WTC11 (cell line): ENCODE data around the gene RSPRY1. TPM values are rescaled to one million over a fixed set of nuclear protein-coding genes. Genes with fewer than 3 reads are reported as not detected.
A peak's percentile ranks its signal among the peaks of the same experiment; 100 is the strongest.

Experiments
- ATAC-seq: fragments of 200-7000 bp; cut with Tn5 transposase; 2 replicates; pipeline ENCODE4 v1.10.0; 2021; ENCODE audit warnings: mild to moderate bottlenecking, moderate library complexity
- CTCF ChIA-PET: fragments of 300-600 bp; sonication (Branson Sonifier 250); formaldehyde crosslinking; loops from one replicate; lab custom pipeline; 2021; ENCODE audit warnings: antibody characterized with exemption; lab: Charles Lee
- POLR2A ChIA-PET: fragments of 350-600 bp; sonication (Branson Sonifier 250); formaldehyde crosslinking; loops from one replicate; lab custom pipeline; 2021; ENCODE audit warnings: antibody characterized with exemption; lab: Charles Lee
- DNase-seq: peaks from one replicate; pipeline ENCODE4 v3.0.0; 2021; ENCODE audit warnings: low spot score
- H3K27ac Mint-ChIP-seq: 2 replicates; pipeline ENCODE4 v1.8.0; 2021; ENCODE audit warnings: mixed read lengths
- H3K27me3 Mint-ChIP-seq: 2 replicates; pipeline ENCODE4 v1.8.0; 2021; ENCODE audit warnings: low read depth, mild to moderate bottlenecking, moderate library complexity, mixed read lengths
- H3K36me3 Mint-ChIP-seq: 2 replicates; pipeline ENCODE4 v1.8.0; 2021; ENCODE audit warnings: mixed read lengths
- H3K4me1 Mint-ChIP-seq: 2 replicates; pipeline ENCODE4 v1.8.0; 2022; ENCODE audit warnings: mixed read lengths
- H3K4me3 Mint-ChIP-seq: 2 replicates; pipeline ENCODE4 v1.8.0; 2021; ENCODE audit warnings: mild to moderate bottlenecking, moderate library complexity, mixed read lengths
- H3K9me3 Mint-ChIP-seq: 2 replicates; pipeline ENCODE4 v1.8.0; 2021; ENCODE audit warnings: mixed read lengths
- AR ChIP-seq: fragments of 250-450 bp; sonication (Bioruptor Pico); IDR thresholded peaks from 2 replicates; pipeline ENCODE4 v1.9.0; 2021; ENCODE audit warnings: mild to moderate bottlenecking
- E2F4 ChIP-seq: sonication (generic); formaldehyde crosslinking; IDR thresholded peaks from 2 replicates; pipeline ENCODE4 v1.8.1; 2022; ENCODE audit warnings: low read depth, mild to moderate bottlenecking, moderate library complexity, missing genetic modification reagents, borderline replicate concordance
- EMX1 ChIP-seq: fragments of 250-450 bp; sonication (Bioruptor Pico); IDR thresholded peaks from 2 replicates; pipeline ENCODE4 v1.8.0; 2021; ENCODE audit warnings: mild to moderate bottlenecking
- FOXJ3 ChIP-seq: sonication (generic); formaldehyde crosslinking; IDR thresholded peaks from 2 replicates; pipeline ENCODE4 v1.9.0; 2021; ENCODE audit warnings: missing genetic modification reagents, mild to moderate bottlenecking, borderline replicate concordance
- GABPB1 ChIP-seq: sonication (generic); formaldehyde crosslinking; IDR thresholded peaks from 2 replicates; pipeline ENCODE4 v1.8.1; 2023; ENCODE audit warnings: mild to moderate bottlenecking, missing genetic modification reagents
- GRHL2 ChIP-seq: fragments of 250-450 bp; sonication (Bioruptor Pico); IDR thresholded peaks from 2 replicates; pipeline ENCODE4 v1.8.0; 2022; ENCODE audit warnings: mild to moderate bottlenecking, moderate library complexity; ENCODE audit not compliant: insufficient replicate concordance, severe bottlenecking
- IRF2 ChIP-seq: sonication (generic); formaldehyde crosslinking; IDR thresholded peaks from 2 replicates; pipeline ENCODE4 v1.8.0; 2022; ENCODE audit warnings: low read depth, missing genetic modification reagents, borderline replicate concordance
- NFATC4 ChIP-seq: fragments of 250-450 bp; sonication (Bioruptor Pico); IDR thresholded peaks from 2 replicates; pipeline ENCODE4 v1.9.0; 2021; ENCODE audit warnings: mild to moderate bottlenecking
- OVOL2 ChIP-seq: fragments of 250-450 bp; sonication (Bioruptor Pico); IDR thresholded peaks from 2 replicates; pipeline ENCODE4 v1.9.0; 2021; ENCODE audit warnings: mild to moderate bottlenecking, borderline replicate concordance
- RELA ChIP-seq: sonication (generic); formaldehyde crosslinking; IDR thresholded peaks from 2 replicates; pipeline ENCODE4 v1.8.1; 2022; ENCODE audit warnings: missing genetic modification reagents, mild to moderate bottlenecking, borderline replicate concordance
- TCF7 ChIP-seq: sonication (generic); formaldehyde crosslinking; IDR thresholded peaks from 2 replicates; pipeline ENCODE4 v1.8.0; 2022; ENCODE audit warnings: mild to moderate bottlenecking, low read depth, missing genetic modification reagents, moderate library complexity
- USF2 ChIP-seq: sonication (generic); formaldehyde crosslinking; IDR thresholded peaks from 2 replicates; pipeline ENCODE4 v1.8.1; 2023; ENCODE audit warnings: mild to moderate bottlenecking, missing genetic modification reagents, moderate library complexity
- ZNF121 ChIP-seq: sonication (generic); formaldehyde crosslinking; IDR thresholded peaks from 2 replicates; pipeline ENCODE4 v1.8.0; 2023; ENCODE audit warnings: missing genetic modification reagents
- ZNF219 ChIP-seq: sonication (generic); formaldehyde crosslinking; IDR thresholded peaks from 2 replicates; pipeline ENCODE4 v1.8.0; 2023; ENCODE audit warnings: missing genetic modification reagents, mild to moderate bottlenecking, borderline replicate concordance
- ZNF423 ChIP-seq: fragments of 250-450 bp; sonication (Bioruptor Pico); IDR thresholded peaks from 2 replicates; pipeline ENCODE4 v2.1.2; 2022; ENCODE audit warnings: mild to moderate bottlenecking, moderate library complexity
- ZNF512 ChIP-seq: sonication (generic); formaldehyde crosslinking; IDR thresholded peaks from 2 replicates; pipeline ENCODE4 v1.8.1; 2022; ENCODE audit warnings: missing genetic modification reagents, borderline replicate concordance
- total RNA-seq: library from RNA; stranded (reverse); gene quantifications from 3 replicates; pipeline ENCODE4 v1.2.3, GENCODE V29; 2021

The RSPRY1 gene
- total RNA-seq, 1 experiment from 2014 or later, result 26.8 TPM

- Mint-ChIP-seq H3K36me3 (peaks cover 34% of the 10 kb centered on the region), H3K4me3 (no peak overlapping the region)
- POLR2A ChIA-PET, result interaction anchor here (1.0 to 1.4 kb wide), 2 partner anchors 11 to 31 kb away, joined by 3 read pairs; no protein-coding TSS in a partner anchor
- no peak for DNase-seq
- TF ChIP-seq TCF7 (CRISPR knock-in tag) (no peak), EMX1 (no peak), USF2 (CRISPR knock-in tag) (no peak), RELA (CRISPR knock-in tag) (no peak), IRF2 (CRISPR knock-in tag) (no peak), ZNF512 (CRISPR knock-in tag) (no peak), E2F4 (CRISPR knock-in tag) (no peak), OVOL2 (no peak), GABPB1 (CRISPR knock-in tag) (no peak), ZNF219 (no peak), NFATC4 (no peak), AR (CRISPR knock-in tag) (no peak), ZNF121 (no peak)
- TF ChIP-seq, all 79 proteins: peak for 0
- H3K27ac Mint-ChIP-seq, result peak overlapping the region; percentile 96
- H3K4me1 Mint-ChIP-seq, result peaks cover 58% of the 10 kb centered on the region
- H3K9me3 Mint-ChIP-seq, result no peaks in the 10 kb centered on the region
- CTCF ChIA-PET, result interaction anchor here (0.6 to 5.8 kb wide), 9 partner anchors 10 to 186 kb away, joined by 3 to 56 read pairs (median 5); partner anchors contain the start of genes CPNE2, PSME3IP1 and RSPRY1
- H3K27me3 Mint-ChIP-seq, result no peaks in the 10 kb centered on the region; the same call in 1 of the 2 replicates
- no peak for ATAC-seq
Observed at GRCh38 chr16:57150682-57151330, 35.3 kb upstream of the RSPRY1 start.

GRCh38 chr16:57151369-57151768, 34.8 kb upstream of the RSPRY1 start:
- Mint-ChIP-seq H3K4me1 (peaks cover 52% of the 10 kb centered on the region), H3K27me3 (no peaks in the 10 kb centered on the region; the same call in 1 of the 2 replicates), H3K9me3 (no peaks in the 10 kb centered on the region), H3K36me3 (peaks cover 40% of the 10 kb centered on the region), H3K27ac (peak overlapping the region; percentile 81), H3K4me3 (no peak overlapping the region)
- DNase-seq, result no peak
- POLR2A ChIA-PET, result interaction anchor here (1.0 to 1.4 kb wide), 2 partner anchors 11 to 31 kb away, joined by 3 read pairs; no protein-coding TSS in a partner anchor
- ATAC-seq, result peak; percentile 22
- CTCF ChIA-PET, result interaction anchor here (0.6 to 5.8 kb wide), 12 partner anchors 10 to 187 kb away, joined by 3 to 56 read pairs (median 4); partner anchors contain the start of genes CPNE2, PSME3IP1 and RSPRY1
- no peak for TF ChIP-seq FOXJ3
- no peak for TF ChIP-seq GRHL2 (CRISPR knock-in tag)
- TF ChIP-seq ZNF423, result 0 out of 2 replicates have a peak, but pooled peaks have one; percentile 13
